Fibroblast of the aortic adventitia (primary cell): Measurements from ENCODE around the gene PKD2L1. TPM values are rescaled to one million over a fixed set of nuclear protein-coding genes. Genes with fewer than 3 reads are reported as not detected.
A peak's percentile ranks its signal among the peaks of the same experiment; 100 is the strongest.
"Not testable (repeated sequence)": the region's sequence is repeated elsewhere in the genome, so short reads cannot be mapped to it uniquely, and the experiment has no call there.

Experiments
- DNase-seq: peaks from one replicate; pipeline ENCODE4 v3.0.0-alpha.2; 2010; ENCODE audit warnings: low read depth
- H3K4me3 ChIP-seq: 2 replicates; pipeline ENCODE4 v1.5.1; 2011; ENCODE audit warnings: low read depth, mild to moderate bottlenecking, control low read depth, low read length, moderate library complexity
- CTCF ChIP-seq: IDR thresholded peaks from 2 replicates; pipeline ENCODE4 v1.5.1; 2011; ENCODE audit warnings: mild to moderate bottlenecking, low read length, control low read depth, inconsistent platforms; ENCODE audit not compliant: insufficient read depth
- total RNA-seq: library from RNA; depleted of rRNA; stranded (reverse); fragments of >200 nt; gene quantifications from 2 replicates; pipeline ENCODE4 v1.2.3, GENCODE V29; 2012; ENCODE audit warnings: low replicate concordance

Gene PKD2L1
- total RNA-seq, 1 donor, result not detected

DNA sequence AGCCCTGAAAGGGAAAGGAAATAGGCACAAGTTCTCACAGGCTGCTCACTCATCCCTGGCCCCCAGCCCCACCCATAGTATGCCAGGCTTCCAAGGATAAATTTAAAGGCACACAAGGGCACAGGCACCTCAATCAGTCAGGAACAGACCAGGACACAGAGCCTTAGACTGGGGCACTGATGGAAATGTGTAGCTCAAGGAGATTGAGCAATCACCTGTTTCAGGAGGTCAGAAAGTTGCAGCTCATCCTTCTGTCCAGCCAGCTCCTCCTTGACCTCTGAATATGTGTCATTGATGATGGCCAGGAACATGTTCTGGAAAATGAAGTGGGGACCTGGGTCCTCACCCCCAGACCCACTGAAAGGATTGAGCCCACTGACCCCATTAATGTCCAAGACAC is 37.0 kb downstream of the PKD2L1 start:
- no peak for TF ChIP-seq CTCF
- DNase-seq, result no peak
- no peak overlapping the region for H3K4me3 ChIP-seq

DNA sequence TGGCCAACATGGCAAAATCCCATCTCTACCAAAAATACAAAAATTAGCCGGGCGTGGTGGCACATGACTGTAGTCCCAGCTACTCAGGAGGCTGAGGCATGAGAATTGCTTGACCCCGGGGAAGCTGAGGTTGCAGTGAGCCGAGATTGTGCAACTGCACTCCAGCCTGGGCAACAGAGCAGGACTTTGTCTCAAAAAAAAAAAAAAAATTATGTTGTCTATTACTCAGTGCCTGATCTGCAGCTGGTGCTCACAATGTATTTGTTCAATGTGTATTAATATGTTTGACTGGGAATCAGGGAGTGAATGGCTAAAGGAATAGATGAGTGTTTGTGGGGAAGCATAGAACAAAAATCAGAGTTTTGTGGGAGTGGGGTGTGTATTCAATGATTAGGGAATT is 37.7 kb downstream of the PKD2L1 start:
- not testable (repeated sequence) for H3K4me3 ChIP-seq
- DNase-seq, result peak; percentile 13

DNA sequence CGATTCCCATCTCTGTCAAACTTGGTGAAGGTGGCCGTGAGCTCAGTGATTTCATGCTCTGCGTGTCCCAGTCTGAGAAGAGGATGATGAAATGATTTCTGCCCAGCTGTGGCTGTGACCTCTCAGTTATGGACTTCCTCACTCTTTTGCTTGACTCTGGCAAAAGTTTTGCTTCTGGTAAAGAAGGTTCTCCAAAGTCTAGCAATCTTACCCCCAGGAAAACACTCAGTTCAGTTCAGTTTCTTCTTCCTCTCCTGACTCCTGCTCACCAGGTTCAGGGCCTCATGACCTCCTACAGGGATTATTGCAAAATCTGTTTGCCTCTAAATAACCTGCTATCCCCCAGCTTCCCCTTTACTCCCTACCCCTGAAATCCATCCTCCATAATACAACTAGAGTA is 38.7 kb downstream of the PKD2L1 start:
- no peak overlapping the region for H3K4me3 ChIP-seq
- TF ChIP-seq CTCF, result no peak
- DNase-seq, result no peak

DNA sequence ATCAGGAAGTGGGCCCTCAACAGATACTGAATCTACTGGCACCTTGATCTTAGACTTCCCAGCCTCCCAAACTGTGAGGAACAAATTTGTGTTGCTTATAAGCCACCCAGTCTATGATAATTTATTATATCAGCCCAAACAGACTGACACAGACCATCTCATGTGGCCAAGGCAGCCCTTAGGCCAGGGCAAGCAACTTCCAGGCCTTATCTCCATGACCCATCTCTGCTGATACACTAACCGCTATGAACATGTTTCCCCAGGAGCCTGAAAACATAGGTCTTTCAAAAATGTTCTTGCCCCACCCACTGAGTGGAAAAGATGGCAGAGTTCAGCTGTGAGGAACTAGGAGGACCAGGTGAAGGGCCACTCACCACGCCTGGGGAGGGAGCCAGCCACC is 40.4 kb downstream of the PKD2L1 start:
- no peak overlapping the region for H3K4me3 ChIP-seq
- TF ChIP-seq CTCF, result no peak
- DNase-seq, result no peak

DNA sequence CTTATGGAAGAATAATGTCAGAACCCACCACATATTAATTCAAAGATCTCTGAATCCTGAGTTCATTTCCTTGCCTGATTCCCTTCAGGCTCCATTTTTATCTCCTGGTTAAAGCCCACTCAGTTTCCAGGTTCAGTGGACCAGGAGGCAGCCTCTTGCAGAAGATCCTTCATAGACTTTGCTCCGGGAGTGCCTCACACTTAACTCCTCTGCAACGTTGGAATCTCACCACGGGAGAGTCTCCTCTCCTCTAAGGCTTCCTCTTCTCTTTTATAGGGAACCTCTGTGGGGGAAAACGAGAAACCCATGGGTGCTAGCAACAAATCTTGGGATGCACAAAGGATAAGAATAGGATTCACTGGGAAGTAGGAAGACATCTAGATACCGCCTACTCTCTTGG is 41.8 kb downstream of the PKD2L1 start:
- H3K4me3 ChIP-seq, result no peak overlapping the region
- DNase-seq, result no peak
- no peak for TF ChIP-seq CTCF

- no peak overlapping the region for H3K4me3 ChIP-seq
- DNase-seq, result no peak
- no peak for TF ChIP-seq CTCF
Observed at GRCh38 chr10:100287756-100288155, 42.3 kb downstream of the PKD2L1 start.

DNA sequence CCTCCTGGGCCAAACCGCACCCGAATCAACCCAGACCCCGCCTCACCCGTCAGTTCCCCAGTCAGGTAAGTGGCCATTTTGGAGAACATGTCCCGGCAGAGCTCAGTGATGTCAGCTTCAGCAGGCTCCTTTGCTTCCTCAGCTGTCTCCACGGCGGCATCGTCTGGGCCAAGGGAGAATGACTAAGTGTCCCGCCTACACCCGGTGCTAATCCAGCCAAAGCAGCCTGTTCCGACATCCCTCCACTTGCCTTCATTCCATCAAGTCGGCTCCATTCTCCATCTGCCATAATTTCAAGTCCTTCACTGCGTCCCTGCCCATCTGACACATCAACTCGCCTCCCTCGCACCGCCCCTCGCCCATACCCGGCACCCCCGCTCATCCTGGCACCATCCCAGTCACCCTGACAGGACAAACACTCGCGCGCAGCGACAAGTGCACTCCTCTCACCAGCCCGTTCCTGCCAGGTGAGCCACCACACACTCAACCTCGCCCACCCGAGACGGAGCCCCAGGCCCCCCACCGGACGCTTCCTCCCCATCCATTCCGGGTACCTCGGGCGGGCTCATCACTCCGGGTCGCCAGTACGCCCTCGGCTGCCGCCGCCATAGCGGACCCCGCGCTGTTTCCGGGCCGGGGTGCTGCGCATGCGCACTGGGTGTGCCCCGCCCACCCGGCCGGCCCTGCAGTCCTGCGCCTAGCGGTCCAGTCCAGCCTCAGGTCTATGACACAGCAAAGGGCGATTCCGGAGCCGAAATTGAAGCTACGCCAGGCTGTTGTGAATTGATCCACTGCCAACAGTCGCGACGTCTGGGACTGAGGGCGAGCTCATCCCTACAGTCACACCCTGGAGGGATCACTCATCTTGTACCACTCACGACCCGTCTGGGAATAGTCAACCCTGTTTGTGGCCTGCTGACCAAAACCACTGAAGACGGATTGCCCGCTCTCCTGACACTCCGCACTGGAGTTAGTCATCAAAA is 43.7 kb downstream of the PKD2L1 start, which contains the start of gene BLOC1S2:
Gene BLOC1S2, minus strand, starts transcription at position 630 of the 983 bp plus-strand sequence. Its CDS starts 21 bp downstream, at position 609.
- peak; percentile 92 for DNase-seq
- H3K4me3 ChIP-seq, result peak within 1 kb of the TSS; percentile 95
- TF ChIP-seq CTCF, result peak; percentile 28

DNA sequence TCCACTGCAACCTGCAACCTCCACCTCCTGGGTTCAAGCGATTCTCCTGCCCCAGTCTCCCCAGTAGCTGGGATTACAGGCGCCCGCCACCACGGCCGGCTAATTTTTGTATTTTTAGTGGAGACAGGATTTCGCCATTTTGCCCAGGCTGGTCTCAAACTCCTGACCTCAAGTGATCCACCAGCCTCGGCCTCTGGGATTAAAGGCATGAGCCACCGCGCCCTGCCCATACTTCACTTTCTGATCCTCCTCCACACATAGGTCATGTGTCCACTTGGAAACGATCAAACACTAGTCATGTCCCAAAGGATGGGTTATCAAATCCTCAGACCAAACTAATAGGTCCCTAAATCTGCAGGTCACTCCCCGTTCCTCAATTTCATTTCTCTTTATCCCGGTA is 44.7 kb downstream of the PKD2L1 start:
- peak overlapping the region; percentile 95 for H3K4me3 ChIP-seq
- DNase-seq, result peak; percentile 5
